Effector CD8-positive, alpha-beta T cell (primary cell): ENCODE data around the gene C9orf43.
"Not testable (repeated sequence)": the region's sequence is repeated elsewhere in the genome, so short reads cannot be mapped to it uniquely, and the experiment has no call there.

Source experiments
- DNase-seq: peaks from one replicate; lab custom pipeline; 2025; lab: John Stamatoyannopoulos, UW
- total RNA-seq, 4 experiments: gene quantifications; one replicate each; lab custom pipeline; 2026; lab: John Stamatoyannopoulos, UW

C9orf43 gene, protein sequence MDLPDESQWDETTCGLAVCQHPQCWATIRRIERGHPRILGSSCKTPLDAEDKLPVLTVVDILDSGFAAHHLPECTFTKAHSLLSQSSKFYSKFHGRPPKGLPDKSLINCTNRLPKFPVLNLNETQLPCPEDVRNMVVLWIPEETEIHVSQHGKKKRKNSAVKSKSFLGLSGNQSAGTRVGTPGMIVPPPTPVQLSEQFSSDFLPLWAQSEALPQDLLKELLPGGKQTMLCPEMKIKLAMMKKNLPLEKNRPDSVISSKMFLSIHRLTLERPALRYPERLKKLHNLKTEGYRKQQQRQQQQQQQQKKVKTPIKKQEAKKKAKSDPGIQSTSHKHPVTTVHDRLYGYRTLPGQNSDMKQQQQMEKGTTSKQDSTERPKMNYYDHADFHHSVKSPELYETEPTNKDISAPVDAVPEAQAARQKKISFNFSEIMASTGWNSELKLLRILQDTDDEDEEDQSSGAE
- total RNA-seq: 0 to 1.3 (median 0.61) reads per million in 4 experiments

DNA sequence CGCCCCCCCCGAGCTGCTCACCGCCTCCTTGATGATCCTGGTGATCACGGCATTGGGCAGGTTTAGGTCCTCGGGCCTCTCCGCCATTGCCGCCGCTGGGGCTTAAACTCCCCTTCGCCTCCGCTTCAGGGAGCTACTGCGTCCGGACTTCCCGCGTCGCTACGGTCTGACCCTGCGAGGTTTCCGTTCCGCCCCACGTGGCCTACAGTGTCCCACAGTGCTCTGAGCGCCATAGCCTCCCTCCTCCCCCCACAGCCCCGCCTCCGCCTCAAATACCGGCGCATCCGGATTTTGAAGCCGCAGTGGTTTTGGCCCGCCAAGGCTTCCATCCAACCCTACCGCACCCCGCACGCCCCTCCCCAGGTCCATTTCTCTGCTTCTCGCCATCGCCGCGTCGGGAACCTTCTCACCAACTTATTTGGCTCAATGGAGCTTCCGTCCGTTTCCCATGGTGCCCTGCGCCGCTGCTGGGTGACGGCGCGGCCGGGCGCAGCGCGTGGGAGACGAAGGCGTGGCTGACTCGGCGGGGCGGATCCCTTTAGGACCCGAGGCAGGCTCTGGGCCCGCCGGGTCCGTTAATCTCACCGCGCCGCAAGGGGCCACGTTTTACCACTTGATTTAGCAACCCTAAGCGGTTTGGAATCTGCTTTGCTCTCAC is at the start of gene C9orf43, which contains the start of gene POLE3:
Gene C9orf43, plus strand, starts transcription at position 541 of the 658 bp plus-strand sequence. CDS start 2,747 bp downstream, outside the sequence.
Gene POLE3, minus strand, starts transcription at position 469 of the 658 bp plus-strand sequence. Its CDS starts 382 bp downstream, at position 87.
- peak; percentile 87 for DNase-seq

DNA sequence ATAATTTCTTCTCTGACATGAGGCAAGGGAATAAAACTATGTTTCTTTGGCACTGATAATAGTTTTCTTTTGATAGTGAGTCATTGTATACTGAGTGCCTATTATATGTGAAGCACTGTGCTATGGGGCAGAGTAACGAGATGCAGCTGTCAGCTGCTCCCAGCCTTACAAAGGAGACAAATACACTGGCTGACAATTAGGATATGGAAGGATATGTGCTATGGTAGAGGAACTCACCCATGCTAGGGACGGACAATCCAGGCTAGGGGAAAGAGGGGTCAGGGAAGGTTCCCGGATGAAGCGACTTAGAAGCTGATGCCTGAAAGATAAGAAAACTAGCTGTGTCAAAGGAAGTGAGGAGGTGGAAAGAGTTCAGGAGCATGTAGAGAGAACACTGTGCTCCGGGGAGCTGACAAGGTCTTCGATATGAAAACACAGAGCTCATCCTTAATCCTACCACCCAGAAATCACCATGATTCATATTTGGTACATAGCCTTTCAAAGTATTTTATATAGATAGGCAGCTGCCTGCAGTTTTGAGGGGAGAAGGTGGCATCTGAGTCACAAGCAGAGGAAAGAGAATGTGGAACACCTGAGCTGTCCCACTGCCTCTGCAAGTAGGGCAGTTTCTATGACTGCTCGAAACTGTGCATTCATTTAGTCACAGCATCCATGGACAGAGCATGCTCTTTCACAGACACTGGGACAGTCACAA is 49.1 kb upstream of the C9orf43 start:
- DNase-seq: no peak

DNA sequence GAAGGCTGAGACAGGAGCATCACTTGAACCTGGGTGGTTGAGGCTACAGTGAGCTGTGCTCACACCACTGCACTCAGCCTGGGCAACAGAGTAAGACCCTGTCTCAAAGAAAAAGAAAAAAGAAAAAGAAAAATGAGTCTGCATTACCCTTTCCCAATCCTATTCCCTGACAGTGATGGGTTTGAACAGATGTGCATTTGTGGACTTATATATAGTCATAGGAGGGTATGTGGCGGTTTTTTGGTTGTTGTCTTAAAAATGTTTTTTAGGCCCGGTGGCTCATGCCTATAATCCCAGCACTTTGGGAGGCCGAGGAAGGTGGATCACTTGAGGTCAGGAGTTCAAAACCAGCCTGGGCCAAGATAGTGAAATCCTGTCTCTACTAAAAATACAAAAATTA is 47.2 kb upstream of the C9orf43 start:
- no peak for DNase-seq

- DNase-seq: no peak
Observed at GRCh38 chr9:113364951-113365350, 45.6 kb upstream of the C9orf43 start.

GRCh38 chr9:113365652-113366051 is 44.9 kb upstream of the C9orf43 start:
- DNase-seq: not testable (repeated sequence)

- DNase-seq: no peak
Observed at GRCh38 chr9:113368348-113368981, 42.1 kb upstream of the C9orf43 start.

- DNase-seq: no peak
Observed at GRCh38 chr9:113368982-113369854, 41.3 kb upstream of the C9orf43 start.

- DNase-seq: no peak
Observed at GRCh38 chr9:113369855-113370140, 40.7 kb upstream of the C9orf43 start.

DNA sequence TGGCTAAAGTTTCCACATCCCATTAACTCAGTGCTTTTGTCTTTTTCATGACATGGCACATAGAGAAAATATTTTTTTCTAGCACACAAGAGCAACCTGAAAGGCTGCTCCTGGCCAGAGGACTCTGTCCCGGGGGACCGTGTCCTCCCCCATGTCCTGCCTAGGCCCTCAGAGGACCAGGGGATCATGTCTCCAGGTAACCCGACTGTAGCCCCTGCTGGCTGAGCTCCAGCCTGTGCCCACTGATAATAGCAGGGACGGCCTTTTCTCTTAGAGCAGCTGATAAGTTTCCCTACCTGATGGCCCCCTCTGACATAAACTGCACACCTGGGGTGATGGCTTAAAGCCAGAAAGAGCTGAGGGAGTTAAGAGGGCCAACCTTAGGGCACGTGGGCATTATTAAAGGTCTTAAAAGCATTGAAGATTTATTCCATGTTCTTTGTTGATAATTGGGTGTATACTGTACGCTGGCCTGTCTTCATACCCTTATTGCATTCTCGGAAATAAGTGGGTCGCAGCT is 39.7 kb upstream of the C9orf43 start:
- DNase-seq: no peak

DNA sequence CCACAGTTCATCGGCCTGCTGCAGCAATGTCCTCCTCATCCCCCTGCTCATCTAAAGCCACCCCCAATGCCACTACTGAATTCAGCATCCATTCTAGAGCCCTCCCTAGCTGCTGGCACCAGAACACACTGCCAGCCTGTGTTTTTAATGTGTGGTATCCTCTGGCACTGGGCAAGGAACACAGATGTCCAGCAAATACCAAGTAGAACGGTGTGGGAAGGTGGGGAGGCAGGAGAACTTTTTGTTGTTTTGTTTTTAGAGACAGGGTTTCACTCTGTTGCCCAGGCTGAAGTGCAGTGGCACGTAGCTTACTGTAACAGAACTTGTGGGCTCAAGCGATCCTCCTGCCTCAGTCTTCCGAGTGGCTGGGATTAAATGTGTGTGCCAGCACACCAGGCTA is 38.5 kb upstream of the C9orf43 start:
- no peak for DNase-seq

DNA sequence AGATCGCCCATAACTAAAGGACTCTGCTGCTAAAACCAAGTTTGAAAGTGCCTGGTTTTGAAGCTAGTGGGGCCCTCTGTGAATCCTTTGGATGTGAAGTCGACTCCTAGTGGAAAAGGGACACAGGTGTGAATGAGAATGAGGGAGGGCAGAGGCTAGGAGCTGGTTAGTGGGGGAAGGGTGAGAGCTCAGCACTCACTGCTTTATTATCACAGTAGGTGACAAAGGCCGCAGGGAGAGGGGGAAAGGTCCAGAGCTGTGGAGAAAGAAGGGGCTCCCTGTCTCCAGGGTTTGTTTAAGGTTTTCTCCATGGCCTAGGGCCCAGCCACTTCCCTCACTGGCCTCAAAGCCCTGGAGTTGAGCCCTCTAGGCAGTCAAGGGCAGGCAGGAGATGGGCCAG is 37.3 kb upstream of the C9orf43 start:
- DNase-seq: no peak

- no peak for DNase-seq
Observed at GRCh38 chr9:113373676-113374392, 36.7 kb upstream of the C9orf43 start.

DNA sequence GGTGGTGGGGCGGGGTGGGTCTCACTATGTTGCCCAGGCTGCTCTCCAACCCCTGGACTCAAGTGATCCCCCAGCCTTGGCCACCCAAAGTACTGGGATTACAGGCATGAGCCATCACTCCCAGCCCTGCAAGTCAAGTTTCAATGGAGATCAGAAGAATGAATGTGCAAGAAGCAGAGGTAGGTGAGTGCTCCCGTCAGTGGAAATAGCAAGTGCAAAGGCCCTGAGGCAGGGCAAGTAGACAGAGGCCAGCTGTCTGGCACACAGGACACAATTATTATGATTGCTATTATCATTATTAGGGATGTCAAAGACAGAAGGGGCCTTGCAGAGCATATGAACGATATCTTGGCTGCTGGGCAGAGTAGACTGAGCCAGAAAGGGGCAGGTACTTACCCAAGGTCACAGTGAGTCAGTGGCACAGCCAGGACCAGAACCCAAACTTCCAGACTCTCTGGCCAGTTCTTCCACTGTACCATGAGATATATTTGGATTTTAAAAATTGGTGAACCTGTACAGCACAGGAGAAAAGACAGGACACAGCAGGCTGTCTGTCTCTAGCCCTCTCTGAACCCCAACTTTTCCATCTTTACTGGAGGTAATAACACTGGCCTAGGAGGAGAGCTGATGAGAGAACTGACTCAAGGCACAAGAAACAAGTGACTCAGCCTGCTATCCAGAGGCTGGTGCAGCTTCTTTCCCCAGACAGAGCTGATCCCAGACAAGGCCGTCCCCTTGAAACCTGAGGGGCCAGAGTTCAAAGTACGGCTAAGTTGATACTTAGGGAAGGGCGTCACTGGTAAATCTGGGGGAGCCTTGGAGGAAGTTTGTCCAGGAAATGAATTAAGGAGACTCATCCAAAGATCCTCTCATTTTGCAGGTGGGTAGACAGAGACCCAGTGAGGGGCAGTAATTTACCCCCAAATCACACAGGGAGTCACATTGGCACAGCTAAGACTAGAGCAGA is 35.2 kb upstream of the C9orf43 start:
- no peak for DNase-seq

- peak; percentile 74 for DNase-seq
Observed at GRCh38 chr9:113376634-113377567, 33.6 kb upstream of the C9orf43 start, which contains the start of gene HDHD3. Gene HDHD3, minus strand, starts transcription at chr9:113376986. Its CDS starts 2,632 bp downstream, at chr9:113374354.

DNA sequence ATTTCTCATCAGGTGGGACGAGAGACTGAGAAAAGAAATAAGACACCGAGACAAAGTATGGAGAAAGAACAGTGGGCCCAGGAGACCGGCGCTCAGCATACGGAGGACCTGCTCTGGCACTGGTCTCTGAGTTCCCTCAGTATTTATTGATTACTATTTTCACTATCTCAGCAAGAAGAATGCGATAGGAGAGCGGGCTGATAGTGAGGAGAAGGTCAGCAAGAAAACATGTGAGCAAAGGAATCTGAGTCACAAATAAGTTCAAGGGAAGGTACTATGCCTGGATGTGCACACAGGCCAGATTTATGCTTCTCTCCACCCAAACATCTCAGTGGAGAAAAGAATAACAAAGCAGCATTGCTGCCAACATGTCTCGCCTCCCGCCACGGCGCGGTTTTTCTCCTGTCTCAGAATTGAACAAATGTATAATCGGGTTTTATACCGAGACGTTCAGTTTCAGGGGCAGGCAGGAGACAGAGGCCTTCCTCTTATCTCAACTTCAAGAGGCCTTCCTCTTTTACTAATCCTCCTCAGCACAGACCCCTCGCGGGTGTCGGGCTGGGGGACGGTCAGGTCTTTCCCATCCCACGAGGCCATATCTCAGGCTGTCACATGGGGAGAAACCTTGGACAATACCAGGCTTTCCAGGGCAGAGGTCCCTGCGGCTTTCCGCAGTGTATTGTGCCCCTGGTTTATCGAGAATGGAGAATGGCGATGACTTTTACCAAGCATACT is 31.3 kb upstream of the C9orf43 start:
- not testable (repeated sequence) for DNase-seq

DNA sequence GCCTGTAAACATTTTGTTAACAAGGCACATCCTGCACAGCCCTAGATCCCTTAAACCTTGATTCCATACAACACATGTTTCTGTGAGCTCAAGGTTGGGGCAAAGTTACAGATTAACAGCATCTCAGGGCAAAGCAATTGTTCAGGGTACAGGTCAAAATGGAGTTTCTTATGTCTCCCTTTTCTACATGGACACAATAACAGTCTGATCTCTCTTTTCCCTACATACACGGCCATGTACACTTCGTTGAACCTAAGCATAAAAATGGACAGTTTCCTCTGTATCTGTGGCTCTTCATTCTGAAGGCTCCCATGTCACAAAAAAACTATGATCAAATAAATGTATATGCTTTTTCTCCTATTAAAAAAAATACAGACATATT is 30.7 kb upstream of the C9orf43 start:
- not testable (repeated sequence) for DNase-seq

- DNase-seq: no peak
Observed at GRCh38 chr9:113380869-113381378, 29.6 kb upstream of the C9orf43 start.
